Endodermal cell (in vitro differentiated cells): ENCODE measurements around the gene PSD2. TPM values are rescaled to one million over a fixed set of nuclear protein-coding genes. Genes with fewer than 3 reads are reported as not detected.

Experiments
- DNase-seq: peaks from one replicate; pipeline ENCODE4 v3.0.0-alpha.2; 2017
- H3K27ac ChIP-seq: 2 replicates; pipeline ENCODE4 v1.5.1; 2013; ENCODE audit warnings: mild to moderate bottlenecking, low read depth, low read length, moderate library complexity
- H3K27me3 ChIP-seq: 2 replicates; pipeline ENCODE4 v1.6.1; 2013; ENCODE audit warnings: mild to moderate bottlenecking, low read length, moderate library complexity; ENCODE audit not compliant: insufficient read depth, control insufficient read depth, poor library complexity, severe bottlenecking
- H3K36me3 ChIP-seq: 2 replicates; pipeline ENCODE4 v1.7.0; 2013; ENCODE audit warnings: mild to moderate bottlenecking, low read length, moderate library complexity; ENCODE audit not compliant: control insufficient read depth, insufficient read depth
- H3K4me1 ChIP-seq: one replicate; pipeline ENCODE4 v1.7.0; 2013; ENCODE audit warnings: low read length; ENCODE audit not compliant: control insufficient read depth, insufficient read depth
- H3K4me3 ChIP-seq: 2 replicates; pipeline ENCODE4 v1.5.1; 2013; ENCODE audit warnings: mild to moderate bottlenecking, low read length, moderate library complexity
- H3K9ac ChIP-seq: 2 replicates; pipeline ENCODE4 v1.6.1; 2013; ENCODE audit warnings: mild to moderate bottlenecking, low read length, moderate library complexity; ENCODE audit not compliant: poor library complexity, severe bottlenecking; ENCODE audit errors: extremely low read depth
- H3K9me3 ChIP-seq: 2 replicates; pipeline ENCODE4 v1.6.1; 2013; ENCODE audit warnings: mild to moderate bottlenecking, low read length, moderate library complexity; ENCODE audit not compliant: control insufficient read depth
- H3K27ac Mint-ChIP-seq: 2 replicates; pipeline ENCODE4 v1.8.0; 2020; ENCODE audit warnings: mixed read lengths
- H3K27me3 Mint-ChIP-seq: 2 replicates; pipeline ENCODE4 v1.8.0; 2021; ENCODE audit warnings: mild to moderate bottlenecking, mixed read lengths; ENCODE audit not compliant: insufficient read depth
- H3K36me3 Mint-ChIP-seq: 2 replicates; pipeline ENCODE4 v1.8.0; 2020; ENCODE audit warnings: low read depth, mixed read lengths
- H3K4me1 Mint-ChIP-seq: 2 replicates; pipeline ENCODE4 v1.8.0; 2020; ENCODE audit warnings: mixed read lengths
- H3K4me3 Mint-ChIP-seq: 2 replicates; pipeline ENCODE4 v1.8.0; 2020; ENCODE audit warnings: mild to moderate bottlenecking, moderate library complexity, mixed read lengths
- H3K9me3 Mint-ChIP-seq: 2 replicates; pipeline ENCODE4 v1.8.0; 2020; ENCODE audit warnings: mild to moderate bottlenecking, mixed read lengths
- WGBS, 2 experiments: methylation state at CpG; one replicate each; pipeline versions ENCODE4 v1.1.5 to v1.1.7; 2013; ENCODE audit warnings: missing lambda C conversion rate in 2 of 2, mixed read lengths in 1 of 2; ENCODE audit not compliant: insufficient coverage in 1 of 2, insufficient read length in 1 of 2; 5-methylcytosine and 5-hydroxymethylcytosine counted together
- total RNA-seq, 2 donors: library from RNA; stranded (reverse); fragmentation: NEBNext Ultra II Directional in 1 of 2; extraction: Animal tissue kit (Norgen Biotek cat#: 25700) in 1 of 2; gene quantifications; 2 replicates in 1 of 2; 3 replicates in 1 of 2; pipeline ENCODE4 v1.2.1, GENCODE V29; 2021
- TF ChIP-seq, protein P1 (sequence below): fragments of 200-600 bp; sonication (generic); conservative IDR thresholded peaks from 2 replicates; pipeline ENCODE4 v1.5.0; 2021; ENCODE audit warnings: antibody characterized with exemption, mild to moderate bottlenecking

PSD2 gene
- total RNA-seq, 2 donors from 2014 or later = 0.55 to 2.5 TPM

- WGBS, 2 experiments = 86 to 92% methylated on average over 8 to 12 of the region's 12 CpGs
- H3K27ac Mint-ChIP-seq = no peak overlapping the region
- no peak for DNase-seq
- H3K4me1 ChIP-seq = no peaks in the 10 kb centered on the region
- no peak overlapping the region for H3K9ac ChIP-seq
- no peaks in the 10 kb centered on the region for H3K36me3 Mint-ChIP-seq
- H3K27me3 Mint-ChIP-seq = peaks cover 39% of the 10 kb centered on the region
- no peaks in the 10 kb centered on the region for H3K4me1 Mint-ChIP-seq
- H3K36me3 ChIP-seq = no peaks in the 10 kb centered on the region
- H3K9me3 ChIP-seq = no peaks in the 10 kb centered on the region
- H3K27me3 ChIP-seq = peaks cover 40% of the 10 kb centered on the region
- no peaks in the 10 kb centered on the region for H3K9me3 Mint-ChIP-seq
- no peak overlapping the region for H3K4me3 ChIP-seq
- H3K4me3 Mint-ChIP-seq = no peak overlapping the region
- no peak overlapping the region for H3K27ac ChIP-seq
- TF ChIP-seq, protein P1, sequence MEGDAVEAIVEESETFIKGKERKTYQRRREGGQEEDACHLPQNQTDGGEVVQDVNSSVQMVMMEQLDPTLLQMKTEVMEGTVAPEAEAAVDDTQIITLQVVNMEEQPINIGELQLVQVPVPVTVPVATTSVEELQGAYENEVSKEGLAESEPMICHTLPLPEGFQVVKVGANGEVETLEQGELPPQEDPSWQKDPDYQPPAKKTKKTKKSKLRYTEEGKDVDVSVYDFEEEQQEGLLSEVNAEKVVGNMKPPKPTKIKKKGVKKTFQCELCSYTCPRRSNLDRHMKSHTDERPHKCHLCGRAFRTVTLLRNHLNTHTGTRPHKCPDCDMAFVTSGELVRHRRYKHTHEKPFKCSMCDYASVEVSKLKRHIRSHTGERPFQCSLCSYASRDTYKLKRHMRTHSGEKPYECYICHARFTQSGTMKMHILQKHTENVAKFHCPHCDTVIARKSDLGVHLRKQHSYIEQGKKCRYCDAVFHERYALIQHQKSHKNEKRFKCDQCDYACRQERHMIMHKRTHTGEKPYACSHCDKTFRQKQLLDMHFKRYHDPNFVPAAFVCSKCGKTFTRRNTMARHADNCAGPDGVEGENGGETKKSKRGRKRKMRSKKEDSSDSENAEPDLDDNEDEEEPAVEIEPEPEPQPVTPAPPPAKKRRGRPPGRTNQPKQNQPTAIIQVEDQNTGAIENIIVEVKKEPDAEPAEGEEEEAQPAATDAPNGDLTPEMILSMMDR = no peak
These were observed 43.0 kb downstream of the PSD2 start for GRCh38 chr5:139838381-139839197.

GRCh38 chr5:139839232-139839815 is 43.7 kb downstream of the PSD2 start:
- peaks cover 38% of the 10 kb centered on the region for H3K27me3 ChIP-seq
- H3K36me3 ChIP-seq = no peaks in the 10 kb centered on the region
- no peak overlapping the region for H3K27ac Mint-ChIP-seq
- H3K4me1 ChIP-seq = no peaks in the 10 kb centered on the region
- H3K27me3 Mint-ChIP-seq = peaks cover 35% of the 10 kb centered on the region
- no peak overlapping the region for H3K4me3 Mint-ChIP-seq
- TF ChIP-seq, protein P1 = no peak
- no peaks in the 10 kb centered on the region for H3K4me1 Mint-ChIP-seq
- no peak overlapping the region for H3K9ac ChIP-seq
- H3K4me3 ChIP-seq = no peak overlapping the region
- 93 to 94% methylated on average over 6 to 16 of the region's 16 CpGs for WGBS, 2 experiments
- H3K9me3 Mint-ChIP-seq = no peaks in the 10 kb centered on the region
- H3K27ac ChIP-seq = no peak overlapping the region
- no peaks in the 10 kb centered on the region for H3K36me3 Mint-ChIP-seq
- no peaks in the 10 kb centered on the region for H3K9me3 ChIP-seq
- DNase-seq = no peak

DNA sequence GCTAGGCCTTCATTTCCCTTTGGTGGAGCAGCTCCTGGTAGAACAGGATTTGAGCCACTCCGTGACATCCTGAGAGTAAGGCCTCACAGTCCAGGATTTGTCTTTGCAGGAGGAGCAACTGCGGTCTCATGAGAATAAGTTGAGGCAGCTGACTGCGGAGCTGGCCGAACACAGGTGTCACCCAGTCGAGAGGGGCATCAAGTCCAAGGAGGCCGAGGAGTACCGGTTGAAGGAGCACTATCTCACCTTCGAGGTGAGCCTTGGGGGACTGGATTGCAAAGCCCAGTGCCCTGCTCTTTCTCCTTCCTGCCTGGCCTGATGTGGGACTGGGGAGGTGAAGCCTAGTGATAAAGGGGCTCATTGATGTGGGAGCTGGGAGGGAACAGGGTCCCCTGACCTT is 44.3 kb downstream of the PSD2 start:
- Histone ChIP-seq H3K36me3 (no peaks in the 10 kb centered on the region), H3K27ac (no peak overlapping the region), H3K27me3 (peaks cover 36% of the 10 kb centered on the region), H3K9ac (no peak overlapping the region), H3K4me3 (no peak overlapping the region), H3K9me3 (no peaks in the 10 kb centered on the region), H3K4me1 (no peaks in the 10 kb centered on the region)
- no peaks in the 10 kb centered on the region for H3K9me3 Mint-ChIP-seq
- no peaks in the 10 kb centered on the region for H3K36me3 Mint-ChIP-seq
- WGBS, 2 experiments = 87 to 93% methylated on average over 8 of the region's 8 CpGs
- no peak for DNase-seq
- peaks cover 36% of the 10 kb centered on the region for H3K27me3 Mint-ChIP-seq
- no peak overlapping the region for H3K27ac Mint-ChIP-seq
- H3K4me3 Mint-ChIP-seq = no peak overlapping the region
- TF ChIP-seq, protein P1 = no peak
- no peaks in the 10 kb centered on the region for H3K4me1 Mint-ChIP-seq
